HG03460 (cell line): ENCODE measurements around the gene PLEKHG5.

ENCODE experiments used
- ATAC-seq: cut with Tn5 transposase; IDR thresholded peaks from one replicate; pipeline ENCODE4 v1.9.1; 2021; ENCODE audit not compliant: unreplicated experiment

Gene PLEKHG5, protein sequence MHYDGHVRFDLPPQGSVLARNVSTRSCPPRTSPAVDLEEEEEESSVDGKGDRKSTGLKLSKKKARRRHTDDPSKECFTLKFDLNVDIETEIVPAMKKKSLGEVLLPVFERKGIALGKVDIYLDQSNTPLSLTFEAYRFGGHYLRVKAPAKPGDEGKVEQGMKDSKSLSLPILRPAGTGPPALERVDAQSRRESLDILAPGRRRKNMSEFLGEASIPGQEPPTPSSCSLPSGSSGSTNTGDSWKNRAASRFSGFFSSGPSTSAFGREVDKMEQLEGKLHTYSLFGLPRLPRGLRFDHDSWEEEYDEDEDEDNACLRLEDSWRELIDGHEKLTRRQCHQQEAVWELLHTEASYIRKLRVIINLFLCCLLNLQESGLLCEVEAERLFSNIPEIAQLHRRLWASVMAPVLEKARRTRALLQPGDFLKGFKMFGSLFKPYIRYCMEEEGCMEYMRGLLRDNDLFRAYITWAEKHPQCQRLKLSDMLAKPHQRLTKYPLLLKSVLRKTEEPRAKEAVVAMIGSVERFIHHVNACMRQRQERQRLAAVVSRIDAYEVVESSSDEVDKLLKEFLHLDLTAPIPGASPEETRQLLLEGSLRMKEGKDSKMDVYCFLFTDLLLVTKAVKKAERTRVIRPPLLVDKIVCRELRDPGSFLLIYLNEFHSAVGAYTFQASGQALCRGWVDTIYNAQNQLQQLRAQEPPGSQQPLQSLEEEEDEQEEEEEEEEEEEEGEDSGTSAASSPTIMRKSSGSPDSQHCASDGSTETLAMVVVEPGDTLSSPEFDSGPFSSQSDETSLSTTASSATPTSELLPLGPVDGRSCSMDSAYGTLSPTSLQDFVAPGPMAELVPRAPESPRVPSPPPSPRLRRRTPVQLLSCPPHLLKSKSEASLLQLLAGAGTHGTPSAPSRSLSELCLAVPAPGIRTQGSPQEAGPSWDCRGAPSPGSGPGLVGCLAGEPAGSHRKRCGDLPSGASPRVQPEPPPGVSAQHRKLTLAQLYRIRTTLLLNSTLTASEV

DNA sequence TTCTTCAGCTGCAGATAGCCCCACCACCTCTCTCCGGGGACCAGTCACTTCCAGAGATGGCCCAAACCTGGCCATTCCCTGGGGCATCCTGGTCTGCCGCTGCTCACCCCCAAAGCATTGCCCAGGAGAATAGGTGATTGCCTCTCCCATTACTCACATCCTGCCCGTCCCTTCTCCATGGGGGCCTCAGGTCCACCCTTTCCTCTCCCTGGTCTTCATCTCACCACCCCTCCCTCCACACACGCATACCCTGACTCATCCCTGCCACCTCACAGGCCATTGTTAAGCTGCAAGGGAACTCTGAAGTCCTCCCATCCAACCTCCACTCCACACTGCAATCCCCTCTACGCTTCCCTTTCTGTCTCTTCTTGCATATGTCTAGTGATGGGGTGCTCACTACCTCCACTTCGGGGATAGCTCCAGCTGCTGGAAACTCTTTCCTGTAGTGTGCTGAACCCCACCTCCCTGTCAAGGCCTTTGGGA is at the start of gene PLEKHG5:
Gene PLEKHG5, minus strand, starts transcription at position 188 of the 483 bp plus-strand sequence. CDS start 14,096 bp downstream, outside the sequence.
- no peak for ATAC-seq

DNA sequence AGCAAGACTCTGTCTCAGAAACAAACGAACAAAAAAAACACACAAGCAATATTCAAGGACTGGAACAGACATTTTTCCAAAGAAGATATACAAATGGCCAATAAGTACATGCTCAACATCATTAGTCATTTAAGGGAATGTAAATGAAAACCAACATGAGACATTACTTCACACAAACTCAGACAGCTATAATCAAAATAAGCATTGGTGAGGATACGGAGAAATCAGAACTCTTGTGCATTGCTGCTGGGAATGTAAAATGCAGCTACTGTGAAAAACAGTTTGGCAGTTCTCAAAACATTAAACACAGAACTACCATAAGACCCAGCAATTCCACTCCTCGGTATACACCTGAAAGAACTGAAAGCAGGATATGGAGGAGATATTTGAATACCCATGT is 47.5 kb upstream of the PLEKHG5 start:
- ATAC-seq = no peak

DNA sequence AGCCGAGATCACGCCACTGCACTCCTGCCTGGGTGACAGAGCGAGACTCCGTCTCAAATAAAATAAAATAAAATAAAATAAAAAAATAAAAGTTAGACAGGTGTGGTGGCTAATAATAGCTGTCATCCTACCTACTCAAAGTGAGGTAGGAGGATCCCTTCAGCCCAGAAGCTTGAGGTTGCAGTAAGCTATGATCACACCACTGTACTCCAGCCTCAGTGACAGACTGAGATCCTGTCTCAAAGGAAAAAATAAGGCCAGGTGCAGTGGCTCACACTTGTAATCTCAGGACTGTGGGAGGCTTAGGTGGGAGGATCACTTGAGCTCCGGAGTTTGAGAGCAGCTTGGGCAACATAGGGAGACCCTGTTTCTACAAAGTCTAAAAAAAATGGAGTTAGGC is 44.8 kb upstream of the PLEKHG5 start:
- no peak for ATAC-seq

DNA sequence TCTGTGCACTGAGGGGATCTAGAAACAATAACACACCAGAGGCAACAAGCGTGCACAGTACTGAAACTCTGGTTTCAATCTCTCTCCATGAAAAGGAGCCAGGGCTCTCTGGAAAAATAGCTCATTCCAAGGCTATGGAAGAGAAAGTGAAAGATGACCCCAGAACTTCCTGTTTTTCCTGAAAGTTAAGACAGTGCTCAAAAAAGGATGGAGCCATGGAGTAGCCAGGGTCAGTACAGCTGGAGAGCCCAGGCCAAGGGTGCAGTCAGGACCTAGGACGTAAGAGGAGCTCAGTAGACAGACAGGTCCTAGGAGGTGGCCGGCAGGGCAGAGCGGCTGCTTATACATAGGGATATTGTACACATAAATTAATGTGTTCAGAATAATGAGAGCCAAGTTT is 43.7 kb upstream of the PLEKHG5 start:
- no peak for ATAC-seq

DNA sequence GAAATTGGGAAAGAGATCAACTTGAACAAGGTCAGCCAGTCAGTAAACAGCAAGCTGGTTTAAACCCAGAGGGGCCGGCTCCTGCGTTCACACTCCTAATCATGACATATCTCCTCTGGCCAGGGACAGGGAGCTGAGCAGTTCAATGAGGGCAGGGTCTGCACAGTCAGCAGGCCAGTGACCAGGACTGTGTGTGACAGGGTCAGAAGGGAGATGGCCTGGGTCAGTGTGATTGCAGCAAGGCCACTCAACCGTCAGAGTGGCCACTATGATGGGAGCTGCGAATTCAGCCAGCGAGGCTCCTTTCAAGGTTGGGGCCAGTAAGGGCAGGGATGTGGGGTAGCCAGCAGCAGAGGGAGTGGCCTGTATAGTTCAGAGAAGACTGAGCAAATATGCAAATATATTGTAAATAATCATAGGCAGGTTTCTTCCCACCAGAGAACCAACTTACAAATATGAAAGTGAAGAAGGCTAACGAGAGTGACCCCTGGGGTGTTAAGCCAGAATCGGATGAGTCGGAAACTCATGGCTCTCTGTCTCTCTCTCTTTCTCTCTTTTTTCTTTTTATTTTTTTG is 42.9 kb upstream of the PLEKHG5 start:
- ATAC-seq = no peak

DNA sequence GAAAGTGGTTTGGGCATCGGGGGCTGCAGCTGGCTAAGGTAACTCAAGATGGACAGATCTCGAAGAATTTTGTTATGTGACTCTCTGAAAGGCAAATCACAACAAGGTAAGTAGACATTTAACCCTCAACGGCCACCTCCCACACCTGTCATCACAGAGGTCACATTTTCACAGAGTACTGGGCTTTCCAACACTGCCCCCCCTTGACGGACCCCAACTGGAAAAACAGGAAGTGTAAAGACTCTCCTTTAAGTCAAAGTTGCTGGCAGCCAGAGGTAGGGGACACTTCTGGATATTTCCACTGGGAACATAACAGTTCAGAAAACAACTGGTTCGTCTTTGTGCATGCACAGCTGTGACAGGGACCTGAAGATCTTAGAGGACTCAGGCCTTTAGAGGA is 40.5 kb upstream of the PLEKHG5 start:
- ATAC-seq = no peak

DNA sequence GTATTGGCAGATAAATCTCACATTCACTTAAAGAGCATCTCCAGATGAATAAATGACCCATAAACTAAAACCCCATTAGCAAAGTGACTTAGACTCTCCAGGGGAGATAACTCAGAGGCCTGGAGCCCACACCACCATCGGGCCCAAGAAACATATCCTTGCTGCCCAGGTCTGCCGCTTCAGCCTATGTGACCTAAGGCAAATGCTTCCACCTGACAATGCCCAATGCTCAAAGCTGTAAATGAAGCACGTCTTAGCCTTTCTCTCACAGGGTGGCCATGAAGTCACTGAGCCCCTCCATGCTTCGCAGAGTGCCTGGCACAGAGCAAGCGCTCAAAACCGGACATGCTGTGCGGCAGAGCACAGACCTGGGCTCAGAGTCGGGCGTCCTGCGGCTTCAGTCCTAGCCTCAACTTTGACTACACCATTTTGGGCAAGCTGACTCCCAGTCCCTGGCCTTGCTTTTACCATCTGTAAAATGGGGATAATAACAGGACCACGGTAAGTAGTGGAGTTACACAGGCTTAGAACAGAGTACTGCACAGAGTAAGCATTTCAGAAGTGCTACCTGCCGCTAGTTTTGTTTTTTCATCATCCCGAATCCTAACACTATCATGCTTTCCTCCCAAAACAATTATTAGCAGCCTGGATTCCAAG is 39.2 kb upstream of the PLEKHG5 start:
- no peak for ATAC-seq

DNA sequence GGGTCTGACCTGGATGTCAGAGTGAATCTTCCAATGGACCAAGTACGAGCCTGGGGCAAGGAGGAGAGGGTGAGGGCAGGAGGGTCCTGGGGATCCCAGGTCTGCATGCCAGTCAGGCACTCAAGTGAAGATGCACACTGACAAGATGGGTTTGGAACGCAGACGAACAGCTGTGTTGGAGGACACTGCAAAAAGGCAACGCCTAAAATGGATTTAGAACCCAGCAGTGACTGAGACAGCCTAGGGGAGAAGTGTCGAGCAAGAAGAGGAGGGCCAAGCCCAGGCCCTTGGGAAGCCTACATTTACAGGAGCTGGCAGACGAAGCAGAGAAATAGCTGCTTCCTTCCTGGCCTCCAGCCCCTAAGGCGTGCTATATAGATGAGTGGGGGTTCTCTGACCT is 37.0 kb upstream of the PLEKHG5 start:
- no peak for ATAC-seq

DNA sequence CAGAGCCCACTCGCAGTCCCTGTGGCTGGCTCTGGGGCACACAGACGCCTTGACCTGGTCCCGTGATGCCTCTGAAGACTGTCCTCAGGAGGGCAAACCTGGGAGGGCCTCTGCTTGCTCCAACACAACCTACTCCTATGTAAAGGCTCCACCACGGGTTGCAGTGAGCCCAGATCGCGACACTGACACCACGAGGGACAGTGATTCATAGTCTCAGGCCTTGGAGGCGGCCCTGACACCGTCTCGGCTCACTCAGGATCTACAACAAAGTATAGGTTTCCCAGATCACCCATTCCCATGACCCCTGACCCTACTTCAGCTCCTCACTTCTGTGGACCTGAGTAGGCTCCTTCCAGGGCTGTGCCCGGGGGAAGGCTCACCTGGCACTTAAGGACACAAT is 34.8 kb upstream of the PLEKHG5 start:
- ATAC-seq = no peak

DNA sequence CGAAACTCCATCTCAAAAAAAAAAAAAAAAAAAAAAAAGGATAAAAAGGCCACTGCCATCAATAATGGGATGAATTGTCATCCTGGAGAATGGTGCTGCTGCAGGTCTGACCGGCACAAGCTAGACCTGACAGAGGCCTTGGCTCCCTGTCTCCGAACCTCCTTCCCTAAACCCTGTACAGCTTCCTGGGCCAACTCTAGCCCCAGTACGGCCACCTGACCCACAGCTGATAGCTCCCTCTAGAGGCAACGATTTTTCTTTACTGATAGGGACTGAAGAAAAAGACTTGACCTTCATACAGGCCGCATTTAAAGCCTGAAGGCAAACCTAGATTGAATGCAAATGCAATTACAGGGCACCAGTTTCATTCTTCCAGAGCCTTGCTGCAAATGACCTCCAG is 32.1 kb upstream of the PLEKHG5 start:
- ATAC-seq = no peak

DNA sequence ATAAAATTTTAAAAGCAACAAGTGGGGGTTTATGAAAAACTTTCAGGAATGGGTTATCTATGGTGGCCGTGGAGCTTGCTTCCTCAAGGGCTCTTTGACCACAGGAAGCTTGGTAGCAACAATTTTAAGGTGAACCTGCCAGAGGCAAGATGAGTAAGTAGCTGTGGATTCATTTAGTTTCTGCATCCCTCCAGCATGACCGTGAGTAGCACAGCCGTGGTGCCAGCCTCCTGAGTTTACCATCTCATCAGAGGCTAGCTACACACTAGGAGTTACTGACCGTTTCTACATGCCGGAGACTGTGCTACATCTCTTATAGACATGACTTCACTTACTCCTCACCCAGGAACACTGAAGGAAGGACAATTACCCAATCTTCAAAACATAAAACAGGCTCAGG is 30.1 kb upstream of the PLEKHG5 start:
- no peak for ATAC-seq

DNA sequence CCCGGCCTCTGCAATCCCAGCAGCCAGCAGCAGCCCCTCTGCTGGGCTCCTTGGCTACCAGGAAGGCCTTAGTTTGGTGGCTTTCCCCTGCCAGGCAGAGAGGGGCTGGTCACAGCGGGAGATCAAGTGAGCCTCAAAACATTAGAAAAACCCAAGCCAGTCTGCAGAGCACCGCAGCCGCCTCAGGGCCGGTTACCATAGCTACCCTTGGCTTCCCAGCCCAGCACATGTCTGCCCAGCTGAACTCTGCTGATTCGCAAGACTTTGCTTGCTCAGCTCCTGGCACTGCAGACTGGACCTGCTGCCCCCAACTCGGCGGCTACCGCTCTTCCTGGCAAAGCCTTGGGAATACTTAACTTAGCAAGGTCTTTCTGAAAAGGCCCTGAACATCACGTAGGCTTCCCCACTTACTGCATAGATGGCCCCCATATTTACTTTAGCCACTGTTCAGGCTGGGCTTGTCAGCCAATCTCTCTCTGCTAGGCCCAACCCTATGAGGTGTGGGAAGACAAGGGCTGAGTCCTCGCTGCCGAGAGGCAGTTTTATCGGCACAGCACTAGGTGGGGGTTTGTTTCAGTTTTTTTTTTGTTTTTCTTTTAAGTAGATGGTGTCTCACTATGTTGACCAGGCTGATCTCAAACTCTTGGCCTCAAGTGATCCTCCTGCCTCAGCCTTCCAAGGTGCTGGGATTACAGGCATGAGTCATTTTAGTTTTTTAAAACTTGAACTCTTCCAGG is 28.6 kb upstream of the PLEKHG5 start:
- no peak for ATAC-seq

DNA sequence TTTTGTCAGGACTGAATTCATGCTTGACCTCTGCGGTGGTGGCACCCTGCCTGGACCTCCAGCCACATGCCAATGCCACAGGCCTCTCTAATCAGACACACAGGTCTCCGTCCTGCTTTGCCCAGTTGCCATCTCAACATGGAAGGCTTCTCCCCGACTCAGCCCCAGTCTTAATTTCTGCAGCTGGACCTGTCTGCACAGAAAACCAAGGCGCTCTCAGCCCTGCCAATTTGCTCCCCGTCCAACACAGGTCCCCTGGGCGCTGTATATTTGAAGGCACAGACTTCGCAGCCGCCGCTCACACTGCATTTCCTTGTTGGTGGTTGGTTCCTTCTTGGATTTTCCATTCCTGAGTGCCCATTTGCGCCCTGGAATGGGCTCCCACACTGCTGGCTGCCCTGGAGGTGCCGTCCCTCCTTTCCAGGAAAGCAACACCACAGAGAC is 28.0 kb upstream of the PLEKHG5 start:
- ATAC-seq = no peak

DNA sequence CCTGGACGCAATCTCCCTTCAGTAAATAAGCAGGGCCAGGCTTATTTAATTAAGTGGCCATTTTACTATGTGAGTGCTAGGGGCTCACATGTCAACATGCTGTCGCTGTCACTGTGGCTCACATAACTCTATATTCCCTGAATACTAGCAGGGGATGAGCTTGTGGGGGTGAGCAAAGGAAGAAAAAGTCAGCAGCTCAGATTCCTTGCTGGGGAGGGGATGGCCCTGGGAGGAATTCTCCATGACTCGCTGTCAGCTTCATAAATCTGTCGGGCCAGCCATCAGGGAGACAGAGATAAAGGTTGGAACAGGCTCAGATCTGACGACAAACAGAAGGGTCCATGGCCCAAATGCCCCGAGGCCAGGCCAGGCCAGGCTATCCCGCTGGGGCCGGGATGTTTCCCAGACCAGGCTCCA is 26.0 kb upstream of the PLEKHG5 start:
- ATAC-seq = no peak

DNA sequence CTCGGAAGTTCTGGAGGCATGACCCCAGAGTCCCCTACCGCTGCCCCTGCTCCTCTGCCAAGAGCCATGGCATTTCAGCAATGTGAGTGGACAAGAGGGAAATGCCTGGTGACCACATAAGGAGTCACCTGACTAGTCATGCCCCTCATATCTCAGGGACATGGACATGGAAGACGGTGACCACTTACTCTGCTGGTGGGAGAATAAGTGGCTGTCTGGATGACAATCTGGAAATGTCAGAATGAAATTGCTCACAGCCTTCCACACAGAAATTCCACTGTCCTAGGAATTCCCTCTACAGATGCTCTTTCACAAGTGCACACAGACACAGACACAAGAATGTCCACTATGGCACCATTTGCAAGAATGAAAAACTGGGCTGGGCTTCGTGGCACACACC is 24.3 kb upstream of the PLEKHG5 start:
- no peak for ATAC-seq

DNA sequence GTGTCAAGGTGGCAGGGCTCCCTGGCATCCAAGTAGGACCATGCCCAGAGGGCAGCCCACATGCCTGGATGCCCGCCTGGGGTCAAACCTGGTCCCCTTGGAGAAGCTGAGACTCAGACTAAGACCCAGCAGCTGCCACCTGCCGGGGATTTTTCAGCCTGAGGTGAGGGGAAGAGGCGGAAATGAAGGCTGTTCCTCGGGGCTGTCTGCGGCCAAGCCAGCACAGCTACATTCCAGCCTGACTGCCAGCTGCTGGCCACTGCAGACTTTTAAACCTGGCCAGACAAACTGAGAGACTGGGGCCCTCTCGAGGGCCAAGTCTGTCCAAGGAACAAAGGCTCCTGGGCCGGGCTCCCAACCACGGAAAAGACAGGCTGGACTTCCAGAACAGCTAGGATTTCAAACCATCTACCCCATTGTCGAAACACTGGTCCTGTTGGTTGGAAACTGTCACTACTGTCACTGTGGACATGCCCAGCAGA is 21.9 kb upstream of the PLEKHG5 start:
- ATAC-seq = no peak

DNA sequence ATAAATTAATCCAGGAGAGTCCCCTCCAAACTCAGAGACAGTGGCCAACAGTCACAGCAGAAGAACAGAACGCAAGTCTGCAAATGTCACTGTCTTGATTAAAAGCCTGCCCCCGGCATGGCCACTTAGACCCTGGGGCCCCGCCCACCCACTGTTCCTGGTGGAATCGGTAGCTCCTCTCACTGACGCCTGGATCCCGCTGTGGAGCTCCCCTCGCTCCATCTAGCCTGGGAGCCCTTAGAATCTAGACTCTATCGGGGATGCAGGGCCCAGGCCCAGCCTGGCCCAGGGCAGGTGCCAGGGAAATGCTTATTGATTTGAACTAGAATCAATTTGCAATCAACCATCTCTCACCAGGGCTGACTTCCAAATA is 21.4 kb upstream of the PLEKHG5 start:
- ATAC-seq = no peak

DNA sequence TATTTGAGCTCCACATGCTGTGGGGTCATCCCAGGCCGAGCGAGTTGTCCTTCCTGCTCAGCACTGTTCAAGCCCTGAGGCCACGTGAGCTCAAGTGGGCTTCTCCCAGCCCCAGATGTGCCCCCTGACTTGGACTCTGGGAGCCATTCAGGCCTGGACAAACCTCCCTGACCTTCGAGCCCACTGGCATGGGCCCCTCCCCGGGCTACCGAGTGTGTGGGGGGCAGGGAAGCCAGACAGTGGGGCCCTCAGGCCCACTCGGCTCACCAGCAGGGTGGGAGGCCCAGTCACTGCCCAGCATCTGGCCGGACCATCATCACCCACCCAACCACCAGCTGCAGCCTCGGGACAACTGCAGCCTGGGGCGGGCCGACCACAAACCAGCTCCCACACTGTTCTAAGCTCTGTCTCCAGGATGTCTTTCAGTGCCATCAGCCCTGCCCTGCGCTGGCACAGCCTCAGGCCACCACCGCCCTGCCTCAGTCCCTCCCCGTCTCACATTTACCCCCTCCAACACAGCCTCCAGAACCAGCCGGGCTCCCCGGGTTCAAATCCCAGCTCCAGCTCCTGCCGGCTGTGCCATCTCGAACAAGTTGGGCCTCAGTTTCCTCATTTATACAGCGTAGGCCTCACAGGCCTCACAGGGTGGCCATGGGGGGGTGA is 20.9 kb upstream of the PLEKHG5 start:
- no peak for ATAC-seq

DNA sequence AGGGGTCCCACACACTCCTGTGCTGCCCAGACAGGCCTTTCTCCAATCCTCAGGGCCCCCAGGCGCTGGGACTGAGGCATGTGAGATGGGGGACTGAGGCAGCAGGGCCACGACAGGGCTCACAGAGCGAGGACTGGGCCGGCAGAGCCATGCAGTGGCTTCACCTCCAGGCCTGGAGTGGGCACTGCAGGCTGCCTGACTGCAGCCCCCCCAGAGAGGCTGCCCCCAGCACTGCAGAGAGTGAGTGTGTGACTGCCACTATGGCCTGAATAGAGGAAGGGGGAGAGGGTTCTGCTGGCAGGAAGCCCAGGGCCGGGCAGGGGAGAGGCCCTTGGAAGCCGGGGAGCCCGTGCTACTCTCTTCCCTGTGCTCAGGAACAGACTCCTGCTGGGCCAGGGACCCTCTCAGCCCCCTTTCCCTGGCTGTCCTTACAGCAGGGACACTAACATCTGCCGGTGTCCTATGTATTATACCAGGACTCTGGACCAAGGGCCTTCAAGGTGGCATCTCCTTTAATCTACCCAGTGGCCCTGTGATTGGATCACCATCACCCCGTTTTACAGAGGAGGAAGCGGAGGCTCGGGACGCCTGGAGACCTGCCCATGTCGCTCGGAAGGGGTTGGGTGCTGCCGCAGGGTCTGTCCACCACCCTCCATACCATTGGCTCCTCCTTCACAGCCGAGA is 20.2 kb upstream of the PLEKHG5 start:
- no peak for ATAC-seq
